CD14-positive monocyte (primary cell): Measurements from ENCODE around the gene CDKN2C. TPM values are rescaled to one million over a fixed set of nuclear protein-coding genes. Genes with fewer than 3 reads are reported as not detected.

Experiments used
- DNase-seq, 3 donors: peaks; one replicate each; pipeline ENCODE4 v3.0.0-alpha.2; 2011 to 2022
- H2AFZ ChIP-seq: 2 replicates; pipeline ENCODE4 v1.6.0; 2012; ENCODE audit warnings: mild to moderate bottlenecking, low read depth, low read length, inconsistent platforms; ENCODE audit not compliant: insufficient read depth, poor library complexity, severe bottlenecking
- H3K27ac ChIP-seq, 2 donors: 1 replicate in 1 of 2; 2 replicates in 1 of 2; pipeline ENCODE4 v1.5.1; 2012 to 2013; ENCODE audit warnings: low read length in 2 of 2, control low read depth in 1 of 2, inconsistent platforms in 1 of 2, low read depth in 1 of 2, mild to moderate bottlenecking in 1 of 2
- H3K27me3 ChIP-seq, 2 donors: one replicate each; pipeline versions ENCODE4 v1.6.0 to v1.6.1; 2011 to 2013; ENCODE audit warnings: low read length in 2 of 2; ENCODE audit not compliant: control insufficient read depth in 2 of 2, insufficient read depth in 2 of 2
- H3K36me3 ChIP-seq, 2 donors: replicated peaks in 1 of 2; 1 replicate in 1 of 2; 2 replicates in 1 of 2; pipeline versions ENCODE4 v1.5.1 to v1.6.1; 2012 to 2013; ENCODE audit warnings: low read length in 2 of 2, control low read depth in 1 of 2, inconsistent platforms in 1 of 2, mild to moderate bottlenecking in 1 of 2; ENCODE audit not compliant: insufficient read depth in 2 of 2, control insufficient read depth in 1 of 2
- H3K4me1 ChIP-seq, 2 donors: 1 replicate in 1 of 2; 2 replicates in 1 of 2; pipeline versions ENCODE4 v1.5.1 to v1.6.1; 2012 to 2013; ENCODE audit warnings: low read length in 2 of 2, control low read depth in 1 of 2, inconsistent platforms in 1 of 2, mild to moderate bottlenecking in 1 of 2, moderate library complexity in 1 of 2; ENCODE audit not compliant: insufficient read depth in 2 of 2, control insufficient read depth in 1 of 2
- H3K4me2 ChIP-seq: replicated peaks from 2 replicates; pipeline ENCODE3; 2012; ENCODE audit warnings: low read length, moderate library complexity, mild to moderate bottlenecking; ENCODE audit not compliant: poor library complexity, severe bottlenecking; ENCODE audit errors: extremely low read depth
- H3K4me3 ChIP-seq, 3 experiments: fragments of 200-600 bp in 1 of 3; sonication (generic) in 1 of 3; replicated peaks in 1 of 3; 1 replicate in 2 of 3; 2 replicates in 1 of 3; pipeline ENCODE4 v1.5.1; 2011 to 2013; ENCODE audit warnings: low read length in 3 of 3, mild to moderate bottlenecking in 3 of 3, control low read depth in 2 of 3, low read depth in 2 of 3, inconsistent platforms in 1 of 3, moderate library complexity in 1 of 3
- H3K79me2 ChIP-seq: 2 replicates; pipeline ENCODE4 v1.6.0; 2012; ENCODE audit warnings: mild to moderate bottlenecking, control low read depth, inconsistent platforms, low read length, moderate library complexity; ENCODE audit not compliant: insufficient read depth
- H3K9ac ChIP-seq: 2 replicates; pipeline ENCODE4 v1.6.0; 2017; ENCODE audit warnings: low read length, mild to moderate bottlenecking; ENCODE audit not compliant: insufficient read depth, poor library complexity, severe bottlenecking
- H3K9me3 ChIP-seq, 2 donors: replicated peaks in 1 of 2; 1 replicate in 1 of 2; 2 replicates in 1 of 2; pipeline versions ENCODE4 v1.5.1 to v1.6.1; 2012 to 2013; ENCODE audit warnings: low read length in 2 of 2, control low read depth in 1 of 2; ENCODE audit not compliant: control insufficient read depth in 1 of 2, insufficient read depth in 1 of 2
- H4K20me1 ChIP-seq: 2 replicates; pipeline ENCODE4 v1.6.0; 2012; ENCODE audit warnings: mild to moderate bottlenecking, low read length, control low read depth, moderate library complexity; ENCODE audit not compliant: insufficient read depth
- H3K27ac Mint-ChIP-seq, 7 donors: one replicate each; pipeline ENCODE4 v1.8.0; 2020; ENCODE audit warnings: mild to moderate bottlenecking in 7 of 7, mixed read lengths in 7 of 7, moderate library complexity in 6 of 7, inconsistent platforms in 2 of 7
- H3K27me3 Mint-ChIP-seq, 3 donors: one replicate each; pipeline ENCODE4 v1.8.0; 2021 to 2022; ENCODE audit warnings: low read depth in 3 of 3, mild to moderate bottlenecking in 3 of 3, mixed read lengths in 3 of 3, moderate library complexity in 3 of 3, inconsistent platforms in 1 of 3
- H3K36me3 Mint-ChIP-seq, 2 donors: one replicate each; pipeline ENCODE4 v1.8.0; 2020; ENCODE audit warnings: mixed read lengths in 2 of 2, inconsistent platforms in 1 of 2, mild to moderate bottlenecking in 1 of 2
- H3K4me1 Mint-ChIP-seq: one replicate; pipeline ENCODE4 v1.8.0; 2020; ENCODE audit warnings: mild to moderate bottlenecking, mixed read lengths
- H3K4me3 Mint-ChIP-seq, 2 donors: one replicate each; pipeline ENCODE4 v1.8.0; 2020; ENCODE audit warnings: mild to moderate bottlenecking in 2 of 2, mixed read lengths in 2 of 2, moderate library complexity in 1 of 2
- H3K9me3 Mint-ChIP-seq, 7 donors: one replicate each; pipeline ENCODE4 v1.8.0; 2020 to 2022; ENCODE audit warnings: mixed read lengths in 7 of 7, mild to moderate bottlenecking in 6 of 7, moderate library complexity in 6 of 7, inconsistent platforms in 2 of 7
- CTCF ChIP-seq: fragments of 200-600 bp; IDR thresholded peaks from one replicate; pipeline ENCODE4 v1.8.0; 2022; ENCODE audit warnings: antibody characterized with exemption, mild to moderate bottlenecking
- WGBS: methylation state at CpG from one replicate; pipeline ENCODE4 v1.1.5; 2013; ENCODE audit warnings: missing lambda C conversion rate; ENCODE audit not compliant: insufficient coverage; 5-methylcytosine and 5-hydroxymethylcytosine counted together
- intact Hi-C, 2 donors: fragments of 100-400 bp; cut with micrococcal nuclease; formaldehyde crosslinking; loops; one replicate each; pipeline versions ENCODE4 v1.15.0 to v1.15.1; 2023
- polyA plus RNA-seq, 3 donors: library from polyadenylated mRNA; depleted of rRNA in 1 of 3; unstranded in 2 of 3; stranded (reverse) in 1 of 3; fragments of 300-500 nt in 2 of 3; fragments of >200 nt in 1 of 3; fragmentation: Illumina TruSeq in 2 of 3; gene quantifications; 1 replicate in 2 of 3; 2 replicates in 1 of 3; pipeline ENCODE4 v1.2.3, GENCODE V29; 2012 to 2021

CDKN2C gene
- polyA plus RNA-seq, 3 donors, result 5.3 to 9.9 (median 7.4) TPM

- H3K27me3 ChIP-seq, result peaks cover 58 to 72% of the 10 kb centered on the region in 2 donors
- no peak overlapping the region for H2AFZ ChIP-seq
- intact Hi-C loops, result no loop called here
- H3K4me1 ChIP-seq, result no peaks in the 10 kb centered on the region
- H3K79me2 ChIP-seq, result no peaks in the 10 kb centered on the region
- 56% methylated on average over 1 of the region's 1 CpG for WGBS
- Mint-ChIP-seq H3K27me3 (peaks cover 46 to 53% (median 47%) of the 10 kb centered on the region in 3 donors), H3K4me3 (peak overlapping the region in 1 of 2 donors; percentile 62), H3K9me3 (peaks cover 0 to 3% (median 0%) of the 10 kb centered on the region in 7 donors), H3K4me1 (no peaks in the 10 kb centered on the region), H3K27ac (no peak overlapping the region), H3K36me3 (no peaks in the 10 kb centered on the region)
- H3K36me3 ChIP-seq, result no peaks in the 10 kb centered on the region
- no peaks in the 10 kb centered on the region for H3K9me3 ChIP-seq
- H4K20me1 ChIP-seq, result no peaks in the 10 kb centered on the region
- H3K4me3 ChIP-seq, result no peak overlapping the region
- no peak overlapping the region for H3K27ac ChIP-seq
- no peak for DNase-seq
- TF ChIP-seq CTCF, result no peak
- H3K4me2 ChIP-seq, result no peak overlapping the region
- no peak overlapping the region for H3K9ac ChIP-seq
Measured at GRCh38 chr1:50985094-50985493, 15.0 kb downstream of the CDKN2C start.

GRCh38 chr1:50986653-50987052 is 16.6 kb downstream of the CDKN2C start:
- Histone ChIP-seq H4K20me1 (no peaks in the 10 kb centered on the region), H3K4me3 (no peak overlapping the region), H3K4me2 (no peak overlapping the region), H3K9ac (no peak overlapping the region), H3K79me2 (no peaks in the 10 kb centered on the region), H3K4me1 (no peaks in the 10 kb centered on the region), H3K27ac (no peak overlapping the region), H2AFZ (no peak overlapping the region), H3K36me3 (no peaks in the 10 kb centered on the region), H3K9me3 (no peaks in the 10 kb centered on the region), H3K27me3 (peaks cover 46 to 56% of the 10 kb centered on the region in 2 donors)
- peaks cover 0 to 5% (median 0%) of the 10 kb centered on the region in 7 donors for H3K9me3 Mint-ChIP-seq
- no CpG with 5 or more reads among the region's 4 CpGs for WGBS
- no peak overlapping the region for H3K4me3 Mint-ChIP-seq
- intact Hi-C loops, result no loop called here
- no peaks in the 10 kb centered on the region for H3K4me1 Mint-ChIP-seq
- TF ChIP-seq CTCF, result no peak
- no peaks in the 10 kb centered on the region for H3K36me3 Mint-ChIP-seq
- no peak for DNase-seq
- H3K27ac Mint-ChIP-seq, result no peak overlapping the region
- peaks cover 37 to 48% (median 46%) of the 10 kb centered on the region in 3 donors for H3K27me3 Mint-ChIP-seq
